ENCODE data around the gene DES.
"Not testable (repeated sequence)": the region's sequence is repeated elsewhere in the genome, so short reads cannot be mapped to it uniquely, and the experiment has no call there.

The DES gene

DNA sequence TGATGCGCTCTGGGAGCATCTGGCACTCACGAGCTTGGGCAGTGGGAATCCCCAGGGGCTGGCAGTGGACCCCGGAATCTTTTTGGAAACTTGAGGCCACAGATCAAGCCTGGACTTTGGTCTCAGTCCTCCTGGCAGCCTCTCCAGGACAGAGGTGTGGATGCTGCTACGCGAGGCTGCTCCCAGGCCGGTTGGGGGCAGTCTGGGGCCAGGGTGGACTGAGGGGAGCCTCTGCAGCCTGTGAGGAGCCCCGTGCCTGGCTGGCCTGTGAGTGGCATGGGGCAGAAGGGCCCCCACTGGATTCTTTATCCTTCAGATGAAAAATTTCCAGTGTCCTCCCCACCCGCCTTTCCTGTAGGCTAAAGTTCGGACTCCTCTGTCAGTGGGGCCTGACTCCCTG is 12.7 kb upstream of the DES start:
- DNase-seq (ENCODE audit: low read depth) = no peak
- H3K4me3 ChIP-seq (ENCODE audit: low read depth, low read length) = no peak overlapping the region
- TF ChIP-seq, protein P1, sequence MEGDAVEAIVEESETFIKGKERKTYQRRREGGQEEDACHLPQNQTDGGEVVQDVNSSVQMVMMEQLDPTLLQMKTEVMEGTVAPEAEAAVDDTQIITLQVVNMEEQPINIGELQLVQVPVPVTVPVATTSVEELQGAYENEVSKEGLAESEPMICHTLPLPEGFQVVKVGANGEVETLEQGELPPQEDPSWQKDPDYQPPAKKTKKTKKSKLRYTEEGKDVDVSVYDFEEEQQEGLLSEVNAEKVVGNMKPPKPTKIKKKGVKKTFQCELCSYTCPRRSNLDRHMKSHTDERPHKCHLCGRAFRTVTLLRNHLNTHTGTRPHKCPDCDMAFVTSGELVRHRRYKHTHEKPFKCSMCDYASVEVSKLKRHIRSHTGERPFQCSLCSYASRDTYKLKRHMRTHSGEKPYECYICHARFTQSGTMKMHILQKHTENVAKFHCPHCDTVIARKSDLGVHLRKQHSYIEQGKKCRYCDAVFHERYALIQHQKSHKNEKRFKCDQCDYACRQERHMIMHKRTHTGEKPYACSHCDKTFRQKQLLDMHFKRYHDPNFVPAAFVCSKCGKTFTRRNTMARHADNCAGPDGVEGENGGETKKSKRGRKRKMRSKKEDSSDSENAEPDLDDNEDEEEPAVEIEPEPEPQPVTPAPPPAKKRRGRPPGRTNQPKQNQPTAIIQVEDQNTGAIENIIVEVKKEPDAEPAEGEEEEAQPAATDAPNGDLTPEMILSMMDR (conservative IDR thresholded peaks at IDR 0.05; ENCODE audit: low read depth, low read length) = peak; percentile 30

DNA sequence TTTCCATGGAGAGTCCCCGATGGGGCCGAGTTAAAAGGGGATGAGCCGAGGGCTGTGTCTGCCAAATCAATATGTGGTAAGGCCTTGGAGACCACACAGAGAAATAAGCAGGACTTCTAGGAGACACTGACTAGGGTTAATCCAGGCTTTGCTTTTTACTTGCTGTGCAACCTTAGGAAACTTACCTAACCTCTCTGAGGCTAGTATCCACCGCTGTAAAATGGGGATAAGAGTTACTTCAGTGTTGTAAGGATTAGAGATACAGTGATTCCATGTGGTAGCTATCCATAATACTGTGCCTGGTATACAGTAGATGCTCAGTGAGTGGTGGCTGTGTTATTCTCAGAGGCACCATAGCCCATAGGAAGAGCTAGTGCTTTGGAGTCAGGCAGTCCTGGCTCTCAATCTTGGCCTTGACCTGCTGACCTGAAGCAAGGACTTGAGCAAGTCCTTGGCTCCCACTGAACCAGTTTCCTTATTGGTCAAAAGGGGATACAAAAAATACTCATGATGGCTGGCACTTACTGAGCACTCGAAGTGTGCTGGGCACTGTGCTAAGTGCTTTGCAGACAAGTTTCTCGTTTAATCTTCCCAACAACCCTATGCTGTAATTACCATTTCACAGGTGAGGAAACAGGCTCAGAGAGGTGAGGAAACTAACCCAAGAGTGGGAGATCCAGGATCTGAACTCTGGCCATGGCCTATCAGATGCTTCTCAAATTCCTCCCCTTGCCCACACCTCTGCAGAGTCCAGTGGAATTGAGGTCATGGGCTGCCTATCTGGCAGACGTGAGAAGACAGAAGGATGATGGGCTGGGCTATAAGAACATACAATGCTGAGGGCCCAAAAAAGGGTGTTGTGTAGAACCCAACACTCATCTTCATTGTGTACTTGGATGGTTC is 12.0 kb upstream of the DES start:
- TF ChIP-seq, protein P1 (conservative IDR thresholded peaks at IDR 0.05; ENCODE audit: low read depth, low read length) = no peak
- no peak overlapping the region for H3K4me3 ChIP-seq (ENCODE audit: low read depth, low read length)
- no peak for DNase-seq (ENCODE audit: low read depth)

DNA sequence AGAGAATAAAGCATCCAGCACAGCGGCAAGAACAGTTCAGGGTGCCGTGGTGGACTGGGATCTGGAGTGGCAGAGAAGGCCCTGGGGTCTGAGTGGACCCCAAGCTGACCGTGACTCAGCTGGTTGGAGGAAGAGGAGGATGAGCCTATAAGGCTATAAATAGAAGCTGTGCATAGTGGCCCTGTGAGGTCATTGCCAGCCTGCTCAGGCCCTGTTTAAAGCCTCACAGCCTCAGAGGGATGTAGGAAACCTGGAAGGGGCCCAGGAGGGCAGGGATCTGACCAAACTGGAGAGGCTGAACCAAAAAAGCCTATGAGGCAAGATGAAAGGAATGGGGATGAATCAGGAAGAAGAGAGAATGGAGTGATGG is 11.3 kb upstream of the DES start:
- TF ChIP-seq, protein P1 (conservative IDR thresholded peaks at IDR 0.05; ENCODE audit: low read depth, low read length) = no peak
- H3K4me3 ChIP-seq (ENCODE audit: low read depth, low read length) = no peak overlapping the region
- peak; percentile 75 for DNase-seq (ENCODE audit: low read depth)

DNA sequence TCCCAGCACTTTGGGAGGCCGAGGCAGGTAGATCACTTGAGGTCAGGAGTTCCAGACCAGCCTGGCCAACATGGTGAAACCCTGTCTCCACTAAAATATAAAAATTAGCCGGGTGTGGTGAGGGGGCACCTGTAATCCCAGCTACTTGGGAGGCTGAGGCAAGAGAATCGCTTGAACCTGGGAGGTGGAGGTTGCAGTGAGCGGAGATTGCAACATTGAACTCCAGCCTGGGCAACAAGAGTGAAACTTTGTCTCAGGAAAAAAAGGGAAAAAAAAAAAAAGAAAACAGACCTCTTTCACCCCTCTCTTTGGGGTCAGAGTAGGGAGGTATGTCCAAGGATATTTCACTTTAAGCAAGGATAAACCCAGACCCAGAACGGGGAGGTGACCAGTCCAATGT is 10.8 kb upstream of the DES start:
- not testable (repeated sequence) for DNase-seq (ENCODE audit: low read depth); H3K4me3 ChIP-seq (ENCODE audit: low read depth, low read length)

DNA sequence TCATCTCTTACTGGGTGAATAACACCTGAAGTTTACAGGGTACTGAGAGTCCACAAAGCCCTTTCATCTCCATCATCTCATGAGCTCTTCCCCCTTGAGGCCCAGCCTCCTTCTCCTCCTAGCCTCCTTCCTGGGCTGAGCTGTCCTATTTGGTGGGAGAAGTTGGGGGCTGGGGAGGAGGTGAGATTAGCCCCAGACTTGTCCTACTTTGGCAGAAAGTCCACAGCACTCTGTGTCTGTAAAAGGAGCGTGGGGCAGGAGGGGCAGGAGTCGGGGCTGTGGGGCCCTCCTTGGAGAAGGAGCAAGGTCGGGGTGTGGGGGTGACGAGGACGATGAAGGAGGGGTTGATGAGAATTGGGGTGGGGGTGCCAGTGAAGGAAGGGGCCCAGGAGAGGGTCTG is 10.0 kb upstream of the DES start:
- H3K4me3 ChIP-seq (ENCODE audit: low read depth, low read length) = no peak overlapping the region
- no peak for DNase-seq (ENCODE audit: low read depth)
- TF ChIP-seq, protein P1 (conservative IDR thresholded peaks at IDR 0.05; ENCODE audit: low read depth, low read length) = no peak

DNA sequence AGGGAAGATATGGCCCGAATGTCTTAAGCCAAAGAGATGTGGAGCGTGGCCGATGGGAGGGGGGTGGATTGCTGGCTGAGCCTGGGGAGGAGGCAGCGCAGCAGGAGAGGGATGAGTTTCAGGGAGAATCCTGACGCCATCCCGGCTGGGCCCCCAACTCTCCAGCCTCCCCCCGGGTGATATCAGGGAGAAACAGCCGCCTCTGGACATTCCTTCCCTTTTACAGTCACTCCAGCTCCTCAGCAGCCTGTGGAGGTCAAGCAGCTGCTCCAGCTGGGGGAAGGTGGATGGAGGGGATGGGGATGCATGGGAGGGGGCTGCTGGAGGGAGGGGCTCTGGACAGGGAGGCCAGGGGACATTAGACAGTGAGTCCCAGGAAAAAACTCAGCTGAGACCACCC is 9.5 kb upstream of the DES start:
- H3K4me3 ChIP-seq (ENCODE audit: low read depth, low read length) = no peak overlapping the region
- TF ChIP-seq, protein P1 (conservative IDR thresholded peaks at IDR 0.05; ENCODE audit: low read depth, low read length) = no peak
- DNase-seq (ENCODE audit: low read depth) = peak; percentile 6

DNA sequence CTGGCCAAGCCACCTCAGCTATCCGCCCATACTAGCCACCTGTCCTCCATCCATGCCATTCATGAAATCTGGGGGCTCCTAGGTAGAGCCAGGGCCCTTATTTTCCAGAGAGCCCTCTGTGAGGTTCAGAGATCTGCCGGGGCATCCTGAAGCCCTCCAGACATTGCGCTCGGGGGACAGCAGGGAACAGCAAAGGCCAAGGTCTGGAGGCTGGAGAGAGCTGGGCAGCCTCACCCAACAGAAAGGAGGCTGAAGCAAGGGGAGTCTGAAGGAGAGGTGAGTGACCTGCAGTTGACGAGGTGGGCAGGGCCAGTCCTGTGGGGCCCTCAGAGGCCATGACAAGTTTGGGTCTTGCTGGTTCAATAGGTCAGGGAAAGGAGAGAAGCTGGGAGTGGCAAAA is 8.6 kb upstream of the DES start:
- no peak overlapping the region for H3K4me3 ChIP-seq (ENCODE audit: low read depth, low read length)
- TF ChIP-seq, protein P1 (conservative IDR thresholded peaks at IDR 0.05; ENCODE audit: low read depth, low read length) = no peak
- DNase-seq (ENCODE audit: low read depth) = no peak
